Activated B cell treated with CpG ODN at 0.5 μM for 24 hours (primary cell): ENCODE data around the gene HLCS. TPM values are rescaled to one million over a fixed set of nuclear protein-coding genes. Genes with fewer than 3 reads are reported as not detected.

ENCODE experiments used
- ATAC-seq: fragments of 200-7000 bp; cut with Tn5 transposase; one replicate; pipeline ENCODE4 v1.10.0; 2021; ENCODE audit warnings: low read depth, mild to moderate bottlenecking, moderate library complexity
- CTCF ChIA-PET: fragments of 350-600 bp; sonication (Branson Sonifier 250); formaldehyde crosslinking; loops from one replicate; lab custom pipeline; 2021; ENCODE audit warnings: antibody characterized with exemption; lab: Charles Lee
- POLR2A ChIA-PET: fragments of 350-600 bp; sonication (Branson Sonifier 250); formaldehyde crosslinking; loops from one replicate; lab custom pipeline; 2021; ENCODE audit warnings: antibody characterized with exemption; lab: Charles Lee
- DNase-seq: peaks from one replicate; pipeline ENCODE4 v3.0.0; 2022
- H3K27ac Mint-ChIP-seq: one replicate; pipeline ENCODE4 v1.8.0; 2020; ENCODE audit warnings: mixed read lengths
- H3K27me3 Mint-ChIP-seq: one replicate; pipeline ENCODE4 v1.8.0; 2021; ENCODE audit warnings: mixed read lengths
- H3K36me3 Mint-ChIP-seq: one replicate; pipeline ENCODE4 v1.8.0; 2021; ENCODE audit warnings: low read depth, mixed read lengths
- H3K4me1 Mint-ChIP-seq: one replicate; pipeline ENCODE4 v1.8.0; 2021; ENCODE audit warnings: mixed read lengths
- H3K4me3 Mint-ChIP-seq: one replicate; pipeline ENCODE4 v1.8.0; 2020; ENCODE audit warnings: mild to moderate bottlenecking, mixed read lengths
- H3K9me3 Mint-ChIP-seq: one replicate; pipeline ENCODE4 v1.8.0; 2020; ENCODE audit warnings: mixed read lengths
- intact Hi-C: fragments of 100-400 bp; cut with micrococcal nuclease; formaldehyde crosslinking; loops from one replicate; pipeline ENCODE4 v1.15.1; 2024
- total RNA-seq: library from RNA; stranded (reverse); gene quantifications from 2 replicates; pipeline ENCODE4 v1.2.3, GENCODE V29; 2022
- TF ChIP-seq, protein P1 (sequence below): fragments of 200-600 bp; IDR thresholded peaks from one replicate; pipeline ENCODE4 v1.8.0; 2022; ENCODE audit warnings: antibody characterized with exemption, mild to moderate bottlenecking

HLCS gene
- total RNA-seq, 1 donor from 2014 or later = 10.6 TPM

DNA sequence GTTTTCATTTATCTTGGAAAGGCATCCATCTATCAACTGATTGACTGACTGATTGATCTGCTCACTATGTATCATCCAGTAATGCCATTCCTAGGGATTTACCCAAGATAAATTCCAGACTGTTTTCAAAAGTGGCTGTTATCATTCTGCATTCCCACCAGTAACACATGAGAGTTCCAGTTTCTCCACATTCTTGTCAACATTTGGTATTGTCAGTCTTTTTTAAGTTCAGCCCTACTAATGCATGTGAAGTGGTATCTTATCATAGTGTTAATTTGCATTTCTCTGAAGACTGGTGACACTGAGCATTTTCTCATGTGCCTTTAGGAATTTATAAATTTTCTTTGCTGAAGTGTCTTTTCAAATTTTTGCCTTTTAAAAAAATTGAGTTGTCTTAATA lies 168.0 kb downstream of the HLCS start:
- Mint-ChIP-seq H3K27ac (no peak overlapping the region), H3K9me3 (peaks cover 14% of the 10 kb centered on the region), H3K27me3 (no peaks in the 10 kb centered on the region), H3K36me3 (peaks cover 22% of the 10 kb centered on the region), H3K4me3 (no peak overlapping the region), H3K4me1 (no peaks in the 10 kb centered on the region)
- no peak for ATAC-seq
- TF ChIP-seq, protein P1, sequence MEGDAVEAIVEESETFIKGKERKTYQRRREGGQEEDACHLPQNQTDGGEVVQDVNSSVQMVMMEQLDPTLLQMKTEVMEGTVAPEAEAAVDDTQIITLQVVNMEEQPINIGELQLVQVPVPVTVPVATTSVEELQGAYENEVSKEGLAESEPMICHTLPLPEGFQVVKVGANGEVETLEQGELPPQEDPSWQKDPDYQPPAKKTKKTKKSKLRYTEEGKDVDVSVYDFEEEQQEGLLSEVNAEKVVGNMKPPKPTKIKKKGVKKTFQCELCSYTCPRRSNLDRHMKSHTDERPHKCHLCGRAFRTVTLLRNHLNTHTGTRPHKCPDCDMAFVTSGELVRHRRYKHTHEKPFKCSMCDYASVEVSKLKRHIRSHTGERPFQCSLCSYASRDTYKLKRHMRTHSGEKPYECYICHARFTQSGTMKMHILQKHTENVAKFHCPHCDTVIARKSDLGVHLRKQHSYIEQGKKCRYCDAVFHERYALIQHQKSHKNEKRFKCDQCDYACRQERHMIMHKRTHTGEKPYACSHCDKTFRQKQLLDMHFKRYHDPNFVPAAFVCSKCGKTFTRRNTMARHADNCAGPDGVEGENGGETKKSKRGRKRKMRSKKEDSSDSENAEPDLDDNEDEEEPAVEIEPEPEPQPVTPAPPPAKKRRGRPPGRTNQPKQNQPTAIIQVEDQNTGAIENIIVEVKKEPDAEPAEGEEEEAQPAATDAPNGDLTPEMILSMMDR = no peak
- DNase-seq = no peak
- ChIA-PET POLR2A (no interaction called here), CTCF (no interaction called here)
- intact Hi-C loops = no loop called here

DNA sequence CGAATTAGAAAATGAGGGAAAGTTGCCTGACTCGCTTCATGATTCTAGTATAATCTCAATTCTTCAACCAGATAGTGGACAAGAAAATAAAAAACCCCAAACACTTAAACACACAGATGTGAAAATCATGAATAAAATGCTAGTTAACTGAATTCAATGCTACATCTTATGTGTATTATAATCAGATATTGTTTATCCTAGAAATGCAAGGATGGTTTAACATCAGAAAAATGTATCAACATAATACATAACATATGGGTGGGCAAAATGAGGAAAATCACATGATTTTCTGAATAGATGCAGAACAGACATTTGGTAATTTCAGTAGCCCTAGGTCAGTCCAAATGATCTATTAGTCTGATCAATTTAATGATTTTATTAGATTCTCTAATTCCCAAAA lies 170.4 kb downstream of the HLCS start:
- Mint-ChIP-seq H3K27me3 (no peaks in the 10 kb centered on the region), H3K36me3 (peaks cover 23% of the 10 kb centered on the region), H3K27ac (no peak overlapping the region), H3K9me3 (peaks cover 14% of the 10 kb centered on the region), H3K4me1 (no peaks in the 10 kb centered on the region), H3K4me3 (no peak overlapping the region)
- POLR2A ChIA-PET = no interaction called here
- CTCF ChIA-PET = no interaction called here
- no peak for DNase-seq
- no peak for ATAC-seq
- intact Hi-C loops = no loop called here
- TF ChIP-seq, protein P1 = no peak

DNA sequence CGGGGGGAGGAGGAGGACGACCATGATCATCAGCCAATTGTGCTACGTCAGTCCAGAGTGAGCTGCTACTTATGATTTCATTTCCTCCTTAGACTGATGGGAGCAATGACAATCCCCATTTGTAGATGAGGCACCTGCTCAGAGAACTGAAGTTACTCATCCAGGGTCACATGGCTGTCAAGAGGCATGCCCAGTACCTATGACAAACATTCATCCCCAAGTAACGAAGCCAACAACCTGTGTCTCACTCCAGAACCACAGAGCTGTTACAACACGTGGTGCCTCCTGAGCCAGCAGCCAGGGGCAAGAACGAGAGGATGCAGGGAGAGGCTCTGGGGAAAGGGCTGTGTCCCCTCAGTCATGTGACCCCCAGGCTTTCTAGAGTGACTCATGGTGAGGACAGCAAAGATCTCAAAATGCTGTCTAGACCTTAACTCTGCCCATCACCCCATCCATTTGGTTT lies 173.9 kb downstream of the HLCS start:
- TF ChIP-seq, protein P1 = no peak
- ChIA-PET CTCF (no interaction called here), POLR2A (interaction anchor here (0.7 kb wide), 1 partner anchor 475 kb away, joined by 4 read pairs; no protein-coding TSS in a partner anchor)
- intact Hi-C loops = no loop called here
- ATAC-seq = no peak
- Mint-ChIP-seq H3K27me3 (no peaks in the 10 kb centered on the region), H3K4me3 (no peak overlapping the region), H3K4me1 (no peaks in the 10 kb centered on the region), H3K36me3 (peaks cover 12% of the 10 kb centered on the region), H3K27ac (no peak overlapping the region), H3K9me3 (peaks cover 2% of the 10 kb centered on the region)
- no peak for DNase-seq

DNA sequence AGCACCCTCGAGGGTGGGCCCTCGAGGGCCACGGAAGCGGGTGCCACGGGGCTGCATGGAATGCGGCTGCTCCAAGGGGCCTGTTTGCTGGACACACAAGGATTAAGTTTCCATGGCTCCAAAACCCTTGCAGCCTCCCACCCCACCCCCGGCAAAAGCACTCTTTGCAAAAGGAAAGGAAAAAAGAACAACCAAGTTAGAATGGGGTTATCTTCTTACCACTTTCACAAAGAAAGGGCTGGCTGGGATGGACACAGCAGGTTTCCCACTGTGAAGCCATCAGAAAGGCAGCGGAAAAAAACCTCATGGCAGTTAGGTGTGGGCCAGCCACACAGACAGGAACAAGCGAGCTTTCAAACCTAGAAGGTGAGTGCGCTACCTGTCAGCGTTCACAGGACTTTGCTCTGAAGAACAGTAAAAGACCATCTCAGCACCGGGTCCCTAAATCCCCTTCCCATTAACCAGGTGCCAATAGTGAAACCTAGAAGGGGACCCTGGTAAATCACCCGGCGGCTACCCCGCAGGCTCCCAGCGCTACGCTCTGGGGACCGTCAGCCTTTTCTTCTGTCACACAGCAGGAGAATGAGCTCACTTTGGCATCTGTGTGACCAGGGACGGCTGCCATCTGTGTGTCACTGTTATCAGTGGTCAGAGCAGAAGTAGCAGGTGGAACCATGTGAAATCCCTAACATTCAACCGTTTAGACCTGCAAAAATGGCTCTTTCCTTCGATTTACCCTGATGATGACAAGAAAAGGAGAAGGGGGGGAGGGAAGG lies 174.6 kb downstream of the HLCS start:
- H3K4me3 Mint-ChIP-seq = no peak overlapping the region
- ATAC-seq = no peak
- DNase-seq = no peak
- ChIA-PET CTCF (no interaction called here), POLR2A (no interaction called here)
- H3K27me3 Mint-ChIP-seq = no peaks in the 10 kb centered on the region
- peaks cover 2% of the 10 kb centered on the region for H3K9me3 Mint-ChIP-seq
- H3K27ac Mint-ChIP-seq = no peak overlapping the region
- TF ChIP-seq, protein P1 = no peak
- no peaks in the 10 kb centered on the region for H3K4me1 Mint-ChIP-seq
- intact Hi-C loops = no loop called here
- H3K36me3 Mint-ChIP-seq = peaks cover 12% of the 10 kb centered on the region

DNA sequence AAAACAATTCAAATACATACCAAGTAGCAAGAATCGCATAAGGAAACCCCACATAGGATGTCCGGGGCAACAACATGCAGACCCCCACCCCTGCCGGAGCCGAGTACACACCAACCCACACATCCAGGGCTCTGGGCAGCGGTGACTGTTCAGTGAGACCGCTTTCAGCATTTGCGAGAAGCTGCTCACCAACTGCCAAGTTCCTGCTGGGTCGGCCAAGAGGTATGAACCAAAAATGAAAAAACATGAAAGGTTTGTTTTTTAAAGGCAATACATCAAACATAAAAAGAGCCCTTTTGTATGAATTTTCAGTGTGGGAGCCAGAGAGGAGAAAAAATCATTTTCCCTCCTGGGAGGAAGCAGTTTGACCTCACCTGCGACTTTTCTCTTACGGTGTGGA lies 175.3 kb downstream of the HLCS start:
- Mint-ChIP-seq H3K27ac (no peak overlapping the region), H3K4me3 (no peak overlapping the region), H3K4me1 (no peaks in the 10 kb centered on the region), H3K36me3 (peaks cover 8% of the 10 kb centered on the region), H3K9me3 (peaks cover 2% of the 10 kb centered on the region), H3K27me3 (no peaks in the 10 kb centered on the region)
- TF ChIP-seq, protein P1 = no peak
- no peak for ATAC-seq
- no peak for DNase-seq
- intact Hi-C loops = no loop called here
- ChIA-PET CTCF (no interaction called here), POLR2A (no interaction called here)
